Heart right ventricle (tissue), 16 donors: Measurements from ENCODE around the gene DOCK1. TPM values are rescaled to one million over a fixed set of nuclear protein-coding genes. Genes with fewer than 3 reads are reported as not detected.

Experiments
- ATAC-seq, 8 donors: fragments of 200-7000 bp; cut with Tn5 transposase; one replicate each; pipeline ENCODE4 v1.9.1; 2020; ENCODE audit warnings: mild to moderate bottlenecking in 8 of 8, moderate library complexity in 8 of 8, moderate number of reproducible peaks in 1 of 8
- DNase-seq, 2 donors: peaks; one replicate each; pipeline ENCODE4 v3.0.0-alpha.2; 2020
- H3K27ac ChIP-seq, 10 donors: fragments of 200-600 bp; sonication (generic) in 2 of 10; one replicate each; pipeline versions ENCODE4 v1.5.0 to v1.8.0; 2020 to 2022; ENCODE audit warnings: mild to moderate bottlenecking in 3 of 10
- H3K27me3 ChIP-seq, 7 donors: fragments of 200-600 bp; one replicate each; pipeline ENCODE4 v1.8.0; 2021 to 2022; ENCODE audit warnings: mild to moderate bottlenecking in 2 of 7
- H3K36me3 ChIP-seq, 9 donors: fragments of 200-600 bp; sonication (generic) in 1 of 9; one replicate each; pipeline versions ENCODE4 v1.5.0 to v1.8.0; 2020 to 2022; ENCODE audit warnings: mild to moderate bottlenecking in 2 of 9
- H3K4me1 ChIP-seq, 9 donors: fragments of 200-600 bp; sonication (generic) in 1 of 9; one replicate each; pipeline versions ENCODE4 v1.5.0 to v1.8.0; 2020 to 2022; ENCODE audit warnings: mild to moderate bottlenecking in 4 of 9
- H3K4me3 ChIP-seq, 10 donors: fragments of 200-600 bp; sonication (generic) in 2 of 10; one replicate each; pipeline versions ENCODE4 v1.5.0 to v1.8.0; 2020 to 2022; ENCODE audit warnings: mild to moderate bottlenecking in 7 of 10, moderate library complexity in 2 of 10
- H3K9me3 ChIP-seq, 11 donors: fragments of 200-600 bp in 10 of 11; sonication (generic) in 2 of 11; one replicate each; pipeline versions ENCODE4 v1.5.0 to v1.8.0; 2013 to 2022; ENCODE audit warnings: mild to moderate bottlenecking in 2 of 11, control low read depth in 1 of 11, moderate library complexity in 1 of 11
- CTCF ChIP-seq, 9 donors: fragments of 200-600 bp; sonication (generic) in 2 of 9; IDR thresholded peaks; one replicate each; pipeline versions ENCODE4 v1.5.0 to v1.8.0; 2021 to 2022; ENCODE audit warnings: antibody characterized with exemption in 9 of 9, mild to moderate bottlenecking in 5 of 9, moderate library complexity in 1 of 9
- WGBS, 2 donors: extraction: QIAGEN DNeasy Blood & Tissue Kit; methylation state at CpG; one replicate each; pipeline ENCODE4 v1.1.7; 2013; ENCODE audit warnings: inconsistent platforms in 1 of 2; 5-methylcytosine and 5-hydroxymethylcytosine counted together
- intact Hi-C, 10 donors: fragments of 100-400 bp; cut with DNase I; formaldehyde crosslinking; loops; one replicate each; pipeline versions ENCODE4 v1.11.1 to v1.14.2; 2022
- polyA plus RNA-seq, 2 donors: library from polyadenylated mRNA; stranded (reverse); fragments of 200-250 nt; gene quantifications; one replicate each; pipeline ENCODE4 v1.2.3, GENCODE V29; 2013
- total RNA-seq, 10 donors: library from RNA; stranded (reverse); fragmentation: NEBNext Ultra II Directional in 3 of 10; extraction: Animal tissue kit (Norgen Biotek cat#: 25700) in 3 of 10; gene quantifications; one replicate each; pipeline versions ENCODE4 v1.2.1 to v1.2.4, GENCODE V29; 2021 to 2023
- donor health status: Arrhythmogenic right ventricular cardiomyopathy.
- donor health status: ischemic (EF 13 %, LVEDD 7.1; RV severe dilation, severe dysfunction).
- donor health status: healthy with polysubstance abuse.
- donor health status: DM: no; HTN: yes; CAD: no.
- donor health status: DM: no; HTN: no; CAD: no.
- donor health status: ischemic (EF 25% LVEDD 6.9; RV normal size, moderate dysfunction).
- donor health status: ischemic (EF 25% LVEDD 5.7; RV mildly dilated, moderate dysfunction).
- donor health status: healthy.
- donor health status: DM: yes; HTN: yes; CAD: no.
- donor health status: Ischemic cardiomyopathy.
- donor health status: ischemic (EF 35%, LVEDD 5.7; RV mildly dilated, moderate dysfunction).
- donor health status: nonischemic (EF 11% LVEDD 7.7; RV severe dilation, severe dysfunction).
- donor health status: DM: yes; HTN: yes; CAD: no.
- donor health status: PGD.
- donor health status: ischemic (EF 29% LVEDD 5.4; RV normal size, mild dysfunction).
- donor health status: nonischemic (EF 23%, LVEDD 6.1; RV moderate dilation, normal function).

The DOCK1 gene
- total and polyA plus RNA-seq, 12 donors: 7.8 to 26.7 (median 19.8) TPM

- ATAC-seq: no peak
- DNase-seq: no peak
- H3K27ac ChIP-seq: no peak overlapping the region
- no peaks in the 10 kb centered on the region for H3K9me3 ChIP-seq
- no peak for TF ChIP-seq CTCF (IDR thresholded peaks at IDR 0.05)
- no peak overlapping the region for H3K4me3 ChIP-seq
- intact Hi-C loops: no loop called here
- H3K36me3 ChIP-seq: no peaks in the 10 kb centered on the region
- H3K27me3 ChIP-seq: peaks cover 0 to 35% (median 10%) of the 10 kb centered on the region in 7 donors
- no peaks in the 10 kb centered on the region for H3K4me1 ChIP-seq
- WGBS, 2 donors: 86 to 88% methylated on average over 6 of the region's 6 CpGs
These were observed 581.1 kb downstream of the DOCK1 start for GRCh38 chr10:127486355-127486754.

- Histone ChIP-seq H3K9me3 (no peaks in the 10 kb centered on the region), H3K27me3 (peaks cover 0 to 26% (median 5%) of the 10 kb centered on the region in 7 donors)
- intact Hi-C loops: no loop called here
These were observed 587.5 kb downstream of the DOCK1 start for GRCh38 chr10:127492607-127493250.

GRCh38 chr10:127496035-127496434, 590.8 kb downstream of the DOCK1 start:
- DNase-seq: no peak
- Histone ChIP-seq H3K4me1 (peaks cover 0 to 5% (median 0%) of the 10 kb centered on the region in 9 donors), H3K9me3 (no peaks in the 10 kb centered on the region), H3K27ac (no peak overlapping the region), H3K36me3 (no peaks in the 10 kb centered on the region), H3K27me3 (peaks cover 0 to 20% (median 5%) of the 10 kb centered on the region in 7 donors), H3K4me3 (no peak overlapping the region)
- WGBS, 2 donors: 47 to 48% methylated on average over 13 of the region's 13 CpGs
- TF ChIP-seq CTCF (IDR thresholded peaks at IDR 0.05): no peak
- intact Hi-C loops: no loop called here
- no peak for ATAC-seq

More at GRCh38 chr10:127492607-127493250, 587.5 kb downstream of the DOCK1 start:
- no peak overlapping the region for H3K27ac ChIP-seq
- H3K4me1 ChIP-seq: no peaks in the 10 kb centered on the region
- no peak overlapping the region for H3K4me3 ChIP-seq
- no peak for TF ChIP-seq CTCF (IDR thresholded peaks at IDR 0.05)
- no peaks in the 10 kb centered on the region for H3K36me3 ChIP-seq
- ATAC-seq (no peak), DNase-seq (no peak)
- 50 to 66% methylated on average over 8 of the region's 8 CpGs for WGBS, 2 donors

GRCh38 chr10:127497685-127498084, 592.5 kb downstream of the DOCK1 start:
- intact Hi-C loops: no loop called here
- TF ChIP-seq CTCF (IDR thresholded peaks at IDR 0.05): no peak
- no peaks in the 10 kb centered on the region for H3K9me3 ChIP-seq
- peaks cover 0 to 20% (median 5%) of the 10 kb centered on the region in 7 donors for H3K27me3 ChIP-seq
- 85 to 87% methylated on average over 10 of the region's 10 CpGs for WGBS, 2 donors
- no peak overlapping the region for H3K27ac ChIP-seq
- no peak for DNase-seq
- H3K4me1 ChIP-seq: peaks cover 0 to 5% (median 0%) of the 10 kb centered on the region in 9 donors
- ATAC-seq: no peak
- no peaks in the 10 kb centered on the region for H3K36me3 ChIP-seq
- H3K4me3 ChIP-seq: no peak overlapping the region
